A549 (cell line): ENCODE results near the gene REN. TPM values are rescaled to one million over a fixed set of nuclear protein-coding genes. Genes with fewer than 3 reads are reported as not detected.

ENCODE experiments used
- ATAC-seq, 2 experiments: fragments of 200-7000 bp in 1 of 2; fragments of >200 bp in 1 of 2; cut with Nextera tagmentation in 1 of 2; cut with Tn5 transposase in 1 of 2; 3 replicates each; pipeline versions ENCODE4 v1.8.0 to v1.9.1; 2018 to 2020; ENCODE audit warnings: mild to moderate bottlenecking in 1 of 2, moderate library complexity in 1 of 2
- CTCF ChIA-PET: fragments of 300-600 bp; sonication (Branson Sonifier 250); formaldehyde crosslinking; extraction: SDS; loops from one replicate; lab custom pipeline; 2021; ENCODE audit warnings: antibody characterized with exemption, inconsistent platforms; lab: Yijun Ruan, JAX
- POLR2A ChIA-PET: fragments of 350-600 bp; formaldehyde crosslinking; extraction: SDS; loops from one replicate; lab custom pipeline; 2021; ENCODE audit warnings: antibody characterized with exemption, inconsistent platforms; lab: Yijun Ruan, JAX
- DNase-seq, 2 experiments: peaks; one replicate each; pipeline versions ENCODE4 v3.0.0 to v3.0.0-alpha.2; 2011 to 2016; ENCODE audit warnings: low read depth in 1 of 2, low spot score in 1 of 2
- FAIRE-seq: peaks from 2 replicates; lab custom pipeline; 2011; peaks lifted over from hg19 to GRCh38; lab: Jason Lieb, UNC
- H3K27ac ChIP-seq, 2 experiments: fragments of >200 bp; sonication (Bioruptor Twin); formaldehyde crosslinking; 3 replicates each; pipeline ENCODE4 v1.5.1; 2016 to 2017
- H3K4me1 ChIP-seq: fragments of >200 bp; sonication (Bioruptor Twin); formaldehyde crosslinking; 3 replicates; pipeline ENCODE4 v1.6.1; 2016
- H3K4me2 ChIP-seq: fragments of >200 bp; sonication (Bioruptor Twin); formaldehyde crosslinking; 3 replicates; pipeline ENCODE4 v1.6.1; 2016
- H3K4me3 ChIP-seq: fragments of >200 bp; sonication (Bioruptor Twin); formaldehyde crosslinking; 3 replicates; pipeline ENCODE4 v1.5.1; 2016
- H3K9me3 ChIP-seq: fragments of >200 bp; sonication (Bioruptor Twin); formaldehyde crosslinking; 3 replicates; pipeline ENCODE4 v1.6.1; 2016
- BHLHE40 ChIP-seq: IDR thresholded peaks from 2 replicates; pipeline ENCODE4 v1.6.1; 2012; ENCODE audit warnings: low read depth, low read length, inconsistent platforms
- CBX8 ChIP-seq: fragments of 200-600 bp; sonication (generic); IDR thresholded peaks from 2 replicates; pipeline ENCODE4 v1.6.1; 2016
- CTCF ChIP-seq: fragments of >200 bp; sonication (Bioruptor Twin); formaldehyde crosslinking; IDR thresholded peaks from 3 replicates; pipeline ENCODE4 v1.5.1; 2016
- EHF ChIP-seq: fragments of 250-450 bp; sonication (Bioruptor Pico); IDR thresholded peaks from 2 replicates; pipeline ENCODE4 v1.5.0; 2020; ENCODE audit warnings: mild to moderate bottlenecking
- FOSB ChIP-seq: fragments of 250-450 bp; sonication (Bioruptor Pico); IDR thresholded peaks from 2 replicates; pipeline ENCODE4 v1.5.0; 2020; ENCODE audit warnings: mild to moderate bottlenecking, moderate library complexity
- FOSL2 ChIP-seq, 2 experiments: fragments of 450-650 bp in 1 of 2; fragments of >200 bp in 1 of 2; sonication (Bioruptor Twin) in 1 of 2; formaldehyde crosslinking; IDR thresholded peaks; 2 replicates each; pipeline versions ENCODE4 v1.5.0 to v1.6.1; 2016 to 2020; ENCODE audit warnings: mild to moderate bottlenecking in 1 of 2, moderate library complexity in 1 of 2
- HEYL ChIP-seq: fragments of 250-450 bp; sonication (Bioruptor Pico); IDR thresholded peaks from 2 replicates; pipeline ENCODE4 v1.8.0; 2021; ENCODE audit warnings: mild to moderate bottlenecking, moderate library complexity
- HOXB13 ChIP-seq: fragments of 250-450 bp; sonication (Bioruptor Pico); IDR thresholded peaks from 2 replicates; pipeline ENCODE4 v1.5.0; 2020; ENCODE audit warnings: low read depth, mild to moderate bottlenecking, moderate library complexity
- MAZ ChIP-seq: fragments of 150-350 bp; IDR thresholded peaks from 2 replicates; pipeline ENCODE4 v1.6.1; 2014; ENCODE audit warnings: antibody characterized with exemption, low read depth, low read length, borderline replicate concordance
- NR3C1 ChIP-seq: fragments of >200 bp; sonication (Bioruptor Twin); formaldehyde crosslinking; IDR thresholded peaks from 3 replicates; pipeline ENCODE4 v1.6.1; 2017
- PBX3 ChIP-seq: IDR thresholded peaks from 2 replicates; pipeline ENCODE4 v1.6.1; 2012
- PHF8 ChIP-seq: fragments of 200-600 bp; sonication (generic); IDR thresholded peaks from 2 replicates; pipeline ENCODE4 v1.6.1; 2016; ENCODE audit warnings: low read depth, mild to moderate bottlenecking, antibody characterized with exemption, moderate library complexity, borderline replicate concordance
- RAD21 ChIP-seq, 2 experiments: fragments of >200 bp in 1 of 2; sonication (Bioruptor Twin) in 1 of 2; formaldehyde crosslinking in 1 of 2; IDR thresholded peaks in 1 of 2; conservative IDR thresholded peaks in 1 of 2; 2 replicates in 1 of 2; 3 replicates in 1 of 2; pipeline ENCODE4 v1.6.1; 2012 to 2018; ENCODE audit warnings: inconsistent platforms in 1 of 2
- RCOR1 ChIP-seq: fragments of 150-350 bp; IDR thresholded peaks from 2 replicates; pipeline ENCODE4 v1.6.1; 2014; ENCODE audit warnings: antibody characterized with exemption, low read length, low read depth
- ZC3H11A ChIP-seq: fragments of 450-650 bp; IDR thresholded peaks from 2 replicates; pipeline ENCODE4 v1.6.1; 2014; ENCODE audit warnings: antibody characterized with exemption, mild to moderate bottlenecking
- ZSCAN20 ChIP-seq: fragments of 250-450 bp; sonication (Bioruptor Pico); IDR thresholded peaks from 2 replicates; pipeline ENCODE4 v1.8.0; 2022; ENCODE audit warnings: mild to moderate bottlenecking, moderate library complexity
- WGBS: methylation state at CpG from one replicate; pipeline ENCODE4 v1.1.6; 2017; ENCODE audit errors: missing lambda C conversion rate; 5-methylcytosine and 5-hydroxymethylcytosine counted together
- polyA plus RNA-seq, 4 experiments: library from polyadenylated mRNA; depleted of rRNA in 3 of 4; stranded (reverse); fragments of >200 nt; fragmentation: RNase III in 1 of 4; extraction: RNeasy Plus Mini Kit Qiagen cat#74134 plus additional on column Dnase treatment in 1 of 4; gene quantifications; 2 replicates in 3 of 4; 3 replicates in 1 of 4; pipeline ENCODE4 v1.2.3, GENCODE V29; 2011 to 2017

The REN gene
- polyA plus RNA-seq, 2 of the 4 experiments (the other 2 are of a cell fraction), result not detected

GRCh38 chr1:204177133-204177532 lies 11.0 kb upstream of the REN start:
- Histone ChIP-seq H3K27ac (no peak overlapping the region), H3K9me3 (no peaks in the 10 kb centered on the region), H3K4me1 (peaks cover 1% of the 10 kb centered on the region; the same call in 1 of the 3 replicates), H3K4me3 (no peak overlapping the region), H3K4me2 (no peak overlapping the region)
- TF ChIP-seq HEYL (CRISPR knock-in tag) (no peak), ZSCAN20 (CRISPR knock-in tag) (no peak)
- 21% methylated on average over 4 of the region's 4 CpGs for WGBS
- no peak for FAIRE-seq
- POLR2A ChIA-PET, result no interaction called here
- CTCF ChIA-PET, result interaction anchor here (1.1 to 16.3 kb wide), 9 partner anchors 10 to 326 kb away, joined by 3 to 314 read pairs (median 5); partner anchors contain the start of gene REN
- no peak; a peak in 1 of 6 replicates for ATAC-seq
- DNase-seq, result peak in 1 of 2 experiments; percentile 16

GRCh38 chr1:204176049-204176448 lies 9.9 kb upstream of the REN start:
- ATAC-seq, result no peak
- FAIRE-seq, result no peak
- WGBS, result 60% methylated on average over 5 of the region's 5 CpGs
- Histone ChIP-seq H3K27ac (no peak overlapping the region), H3K4me3 (no peak overlapping the region), H3K9me3 (no peaks in the 10 kb centered on the region), H3K4me1 (peaks cover 5% of the 10 kb centered on the region; the same call in 2 of the 3 replicates)
- CTCF ChIA-PET, result interaction anchor here (0.8 to 16.3 kb wide), 9 partner anchors 11 to 327 kb away, joined by 3 to 314 read pairs (median 3); no protein-coding TSS in a partner anchor
- no peak for DNase-seq
- TF ChIP-seq BHLHE40, result no peak
- TF ChIP-seq EHF, result no peak
- no peak for TF ChIP-seq HEYL (CRISPR knock-in tag)
- TF ChIP-seq, all 56 proteins: peak for 0
- POLR2A ChIA-PET, result no interaction called here
- H3K4me2 ChIP-seq, result no peak overlapping the region

GRCh38 chr1:204174958-204175357 lies 8.8 kb upstream of the REN start:
- no peak for DNase-seq
- TF ChIP-seq EHF, result no peak
- no peak for TF ChIP-seq RCOR1
- no peak for TF ChIP-seq FOSL2 (IDR thresholded peaks at IDR 0.05)
- TF ChIP-seq FOSL2 (CRISPR knock-in tag; IDR thresholded peaks at IDR 0.05), result no peak
- TF ChIP-seq MAZ, result no peak
- TF ChIP-seq FOSB (CRISPR knock-in tag), result no peak
- no peak for TF ChIP-seq NR3C1
- no peak for TF ChIP-seq RAD21 (conservative IDR thresholded peaks at IDR 0.05 in 1 of 2, IDR thresholded peaks at IDR 0.05 in 1 of 2)
- no peak for TF ChIP-seq CBX8
- no peak for TF ChIP-seq PHF8
- no peak for TF ChIP-seq PBX3
- ATAC-seq, result no peak
- H3K27ac ChIP-seq, result no peak overlapping the region
- no peak overlapping the region for H3K4me3 ChIP-seq
- ChIA-PET CTCF (interaction anchor here (0.8 to 16.3 kb wide), 5 partner anchors 13 to 328 kb away, joined by 3 to 314 read pairs (median 34); no protein-coding TSS in a partner anchor), POLR2A (no interaction called here)
- WGBS, result 27% methylated on average over 3 of the region's 3 CpGs
- FAIRE-seq, result no peak
- peaks cover 7% of the 10 kb centered on the region for H3K9me3 ChIP-seq
- no peak overlapping the region for H3K4me2 ChIP-seq
- peaks cover 5% of the 10 kb centered on the region; the same call in 2 of the 3 replicates for H3K4me1 ChIP-seq

- H3K4me2 ChIP-seq, result no peak overlapping the region
- TF ChIP-seq ZC3H11A (no peak), FOSB (CRISPR knock-in tag) (no peak), CTCF (no peak), HOXB13 (CRISPR knock-in tag) (no peak), BHLHE40 (no peak), NR3C1 (no peak)
- H3K9me3 ChIP-seq, result peaks cover 20% of the 10 kb centered on the region
- ChIA-PET POLR2A (no interaction called here), CTCF (interaction anchor here (0.5 to 16.3 kb wide), 7 partner anchors 11 to 331 kb away, joined by 3 to 314 read pairs (median 6); no protein-coding TSS in a partner anchor)
- no peak for ATAC-seq
- H3K4me3 ChIP-seq, result no peak overlapping the region
- no peak for FAIRE-seq
- 0 out of 6 replicates have a peak overlapping the region, but pooled peaks of 1 of the 2 experiments have one; percentile 4 for H3K27ac ChIP-seq
- 91% methylated on average over 2 of the region's 2 CpGs for WGBS
- no peak for DNase-seq
- peaks cover 5% of the 10 kb centered on the region; the same call in 2 of the 3 replicates for H3K4me1 ChIP-seq
Measured at GRCh38 chr1:204172404-204173029, 6.4 kb upstream of the REN start.
